ENCODE data around the gene SMOC2. TPM values are rescaled to one million over a fixed set of nuclear protein-coding genes. Genes with fewer than 3 reads are reported as not detected.
"Not testable (repeated sequence)": the region's sequence is repeated elsewhere in the genome, so short reads cannot be mapped to it uniquely, and the experiment has no call there.

The SMOC2 gene
- total RNA-seq, 1 donor from 2014 or later, result 12.6 TPM

GRCh38 chr6:168607272-168608112 is 166.5 kb downstream of the SMOC2 start:
- DNase-seq, result peak; percentile 78
- H3K9me3 ChIP-seq, result no peaks in the 10 kb centered on the region
- no peaks in the 10 kb centered on the region for H3K4me1 ChIP-seq
- no peaks in the 10 kb centered on the region for H3K27me3 ChIP-seq (ENCODE audit: low read depth)
- peak; percentile 86 to 93 for ATAC-seq
- TF ChIP-seq CTCF (IDR thresholded peaks at IDR 0.05), result no peak
- no peaks in the 10 kb centered on the region for H3K36me3 ChIP-seq
- intact Hi-C loops (cut with DNase I), result no loop called here
- H3K4me3 ChIP-seq, result no peak overlapping the region
- H3K27ac ChIP-seq, result no peak overlapping the region

GRCh38 chr6:168608113-168608400 is 167.1 kb downstream of the SMOC2 start:
- ATAC-seq (no peak), DNase-seq (no peak)
- Histone ChIP-seq H3K36me3 (no peaks in the 10 kb centered on the region), H3K9me3 (no peaks in the 10 kb centered on the region), H3K4me1 (no peaks in the 10 kb centered on the region), H3K27me3 (ENCODE audit: low read depth) (no peaks in the 10 kb centered on the region), H3K27ac (no peak overlapping the region), H3K4me3 (no peak overlapping the region)
- intact Hi-C loops (cut with DNase I), result no loop called here
- TF ChIP-seq CTCF (IDR thresholded peaks at IDR 0.05), result no peak

GRCh38 chr6:168609026-168609685 is 168.2 kb downstream of the SMOC2 start:
- DNase-seq (no peak), ATAC-seq (no peak)
- Histone ChIP-seq H3K27me3 (ENCODE audit: low read depth) (no peaks in the 10 kb centered on the region), H3K27ac (no peak overlapping the region), H3K4me3 (no peak overlapping the region), H3K4me1 (no peaks in the 10 kb centered on the region), H3K9me3 (no peaks in the 10 kb centered on the region), H3K36me3 (no peaks in the 10 kb centered on the region)
- intact Hi-C loops (cut with DNase I), result no loop called here
- no peak for TF ChIP-seq CTCF (IDR thresholded peaks at IDR 0.05)

- DNase-seq, result no peak
- intact Hi-C loops (cut with DNase I), result no loop called here
- no peak for TF ChIP-seq CTCF (IDR thresholded peaks at IDR 0.05)
- no peaks in the 10 kb centered on the region for H3K36me3 ChIP-seq
- H3K4me3 ChIP-seq, result no peak overlapping the region
- H3K27ac ChIP-seq, result no peak overlapping the region
- no peak for ATAC-seq
- H3K9me3 ChIP-seq, result no peaks in the 10 kb centered on the region
- no peaks in the 10 kb centered on the region for H3K27me3 ChIP-seq (ENCODE audit: low read depth)
- no peaks in the 10 kb centered on the region for H3K4me1 ChIP-seq
Measured at GRCh38 chr6:168609914-168610490, 169.0 kb downstream of the SMOC2 start.

GRCh38 chr6:168610966-168611365 is 170.0 kb downstream of the SMOC2 start:
- ATAC-seq; H3K36me3 ChIP-seq; DNase-seq; H3K4me3 ChIP-seq; H3K27me3 ChIP-seq (ENCODE audit: low read depth); H3K9me3 ChIP-seq; intact Hi-C loops (cut with DNase I); H3K27ac ChIP-seq; H3K4me1 ChIP-seq: not testable (repeated sequence)

- TF ChIP-seq CTCF (IDR thresholded peaks at IDR 0.05), result no peak
- no peak for DNase-seq
- H3K4me3 ChIP-seq, result no peak overlapping the region
- no peak for ATAC-seq
- no peak overlapping the region for H3K27ac ChIP-seq
- intact Hi-C loops (cut with DNase I), result no loop called here
- no peaks in the 10 kb centered on the region for H3K9me3 ChIP-seq
- no peaks in the 10 kb centered on the region for H3K4me1 ChIP-seq
- H3K27me3 ChIP-seq (ENCODE audit: low read depth), result no peaks in the 10 kb centered on the region
- no peaks in the 10 kb centered on the region for H3K36me3 ChIP-seq
Measured at GRCh38 chr6:168611691-168612090, 170.7 kb downstream of the SMOC2 start.

Measured in lower lobe of right lung (tissue), 2 donors.